ENCODE data around the gene TBXAS1.
"Not testable (repeated sequence)": the region's sequence is repeated elsewhere in the genome, so short reads cannot be mapped to it uniquely, and the experiment has no call there.

Gene TBXAS1

DNA sequence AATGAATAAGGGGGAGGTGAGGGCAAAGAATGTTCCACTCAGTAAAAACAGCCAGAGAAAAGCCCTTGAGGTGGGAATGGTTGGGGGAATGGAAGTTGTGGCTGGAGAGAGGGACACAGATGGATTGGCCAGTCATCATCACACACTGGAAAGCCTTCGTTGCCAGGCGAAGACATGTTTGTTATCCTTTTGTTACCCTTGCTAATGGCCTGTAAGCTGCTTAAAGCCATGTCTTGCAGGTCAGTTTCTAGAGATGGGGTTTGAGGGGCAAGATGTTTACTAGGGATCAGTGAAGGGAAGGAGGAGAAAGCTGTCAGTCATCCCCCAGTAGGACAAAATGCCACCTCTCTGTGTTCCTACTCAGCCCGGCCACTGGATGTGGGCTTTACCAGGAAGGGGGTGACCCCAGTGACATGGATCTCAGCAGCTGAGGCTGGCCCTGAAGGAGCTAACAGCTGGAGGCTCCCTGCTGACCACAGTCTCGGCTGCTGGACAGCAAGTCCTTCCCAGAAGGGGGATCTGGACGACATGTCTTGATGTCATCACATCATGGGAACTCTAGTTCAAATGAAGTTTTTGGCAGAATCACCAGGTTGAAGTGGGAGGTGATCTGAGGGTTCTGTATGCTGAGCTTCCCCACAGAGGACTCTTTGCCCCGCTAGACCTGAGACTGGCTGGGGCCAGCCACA, 66.2 kb downstream of the TBXAS1 start:
- DNase-seq: no peak

DNA sequence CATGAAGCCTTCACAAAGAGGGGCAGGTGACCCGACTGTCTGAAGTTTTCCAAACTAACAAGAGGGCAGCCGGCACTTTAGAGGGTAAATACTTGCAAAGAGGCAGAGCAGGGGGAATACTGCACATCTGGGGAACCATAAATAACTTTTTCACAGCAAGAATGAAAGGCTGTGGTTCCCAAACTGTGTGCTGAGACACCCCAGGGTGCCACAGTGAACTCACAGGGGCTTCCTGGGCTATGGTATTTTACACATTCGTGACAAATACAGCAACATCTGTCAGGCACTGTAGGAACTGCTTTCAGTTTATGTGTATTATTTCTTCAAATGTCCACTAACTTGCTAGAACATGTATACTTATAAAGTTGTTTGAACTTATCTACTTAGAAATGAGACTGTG, 67.2 kb downstream of the TBXAS1 start:
- DNase-seq: no peak

DNA sequence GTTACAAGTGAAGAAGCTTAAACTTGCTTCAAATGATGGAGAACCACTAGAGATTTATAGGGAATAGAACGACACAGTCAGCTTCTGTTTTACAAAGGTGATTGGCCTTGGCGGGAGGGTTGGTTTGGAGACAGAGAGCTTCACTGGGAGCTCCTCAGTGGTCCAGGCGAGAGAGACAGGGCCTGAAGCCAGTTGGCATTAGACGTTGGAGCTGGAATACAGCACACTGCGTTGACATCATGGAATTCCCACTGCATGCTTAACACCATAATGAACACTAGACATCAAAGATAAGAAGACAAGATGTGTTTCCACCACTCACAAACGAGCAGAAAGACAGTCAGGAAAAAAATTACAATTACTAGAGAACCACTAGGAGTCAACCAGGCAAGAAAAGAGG, 67.8 kb downstream of the TBXAS1 start:
- no peak for DNase-seq

DNA sequence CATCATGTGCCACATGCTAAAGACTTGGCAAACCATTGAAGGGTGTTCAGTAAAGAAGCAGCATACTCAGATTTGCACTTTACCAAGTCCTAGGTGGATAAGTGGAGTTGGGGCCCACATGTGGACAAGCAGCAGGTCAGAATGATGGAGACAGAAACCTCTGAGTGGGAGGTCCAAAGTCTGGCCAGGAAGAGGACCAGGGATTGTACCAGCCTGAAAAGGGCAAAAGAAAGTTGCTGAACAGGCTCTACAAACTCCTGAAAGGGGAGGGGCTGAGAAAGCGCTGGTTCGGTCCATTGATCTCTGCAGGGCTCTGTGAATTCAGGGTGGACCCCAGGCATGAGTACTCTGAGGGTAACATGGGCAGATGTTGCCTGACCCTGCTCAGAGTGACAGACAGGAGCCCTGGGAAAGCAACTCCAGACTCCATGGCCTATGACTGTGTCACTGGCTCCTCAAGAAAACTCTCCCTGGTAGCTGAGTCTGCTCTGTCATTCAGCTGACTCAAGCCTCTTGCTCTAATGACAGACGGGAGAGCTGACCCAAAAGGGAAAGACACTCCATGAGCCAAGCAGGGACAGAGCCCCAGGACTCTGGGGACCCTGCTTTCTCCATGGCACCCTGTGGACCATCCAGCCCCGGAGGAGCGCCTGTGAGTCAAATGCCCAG, 68.5 kb downstream of the TBXAS1 start:
- no peak for DNase-seq

DNA sequence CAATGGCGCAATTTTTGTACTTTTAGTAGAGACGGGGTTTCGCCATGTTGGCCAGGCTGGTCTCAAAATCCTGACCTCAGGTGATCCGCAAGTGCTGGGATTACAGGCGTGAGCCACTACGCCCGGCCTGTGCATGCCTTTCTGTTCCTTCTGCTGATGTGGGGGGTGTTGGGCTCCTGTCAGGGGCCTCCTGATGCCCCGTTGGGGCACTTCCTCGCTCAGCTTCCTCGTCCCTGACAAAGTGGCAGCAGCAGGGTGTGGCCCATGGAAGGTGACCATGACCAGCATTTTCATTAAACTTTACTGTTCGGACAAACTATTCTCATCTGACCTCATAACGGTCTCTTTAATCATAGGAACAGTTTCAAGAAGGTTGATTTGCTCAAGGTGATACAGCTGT, 69.4 kb downstream of the TBXAS1 start:
- DNase-seq: no peak

DNA sequence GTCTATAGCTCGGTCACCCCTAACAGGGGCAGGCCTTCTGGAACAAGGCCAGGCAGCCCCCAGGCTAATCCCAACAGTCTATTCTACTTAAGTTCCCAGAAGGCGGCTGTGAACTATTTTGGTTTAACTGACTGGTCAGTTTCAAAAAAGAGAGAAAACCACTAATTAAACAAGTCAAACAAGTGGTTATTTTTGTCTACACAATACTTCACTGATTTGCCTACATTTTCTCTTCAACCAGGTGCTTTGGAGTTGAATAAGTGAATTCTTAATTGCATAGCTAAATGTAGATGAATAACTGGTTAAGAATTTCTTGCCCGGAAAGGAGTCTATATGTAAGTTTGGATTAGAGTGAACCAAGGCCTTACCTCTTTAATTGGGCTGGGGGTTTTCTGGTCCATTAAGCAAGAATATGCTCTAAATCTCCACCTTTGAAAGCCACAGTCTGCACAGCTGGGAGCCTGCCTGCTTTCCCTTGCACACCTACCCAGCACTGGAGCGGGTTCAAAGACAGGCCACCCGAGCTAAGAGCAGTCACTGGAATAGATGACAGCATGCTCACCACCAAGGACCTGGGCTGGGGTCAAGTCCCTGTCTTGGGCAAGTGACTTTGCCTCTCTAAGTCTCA, 70.4 kb downstream of the TBXAS1 start:
- DNase-seq: no peak

DNA sequence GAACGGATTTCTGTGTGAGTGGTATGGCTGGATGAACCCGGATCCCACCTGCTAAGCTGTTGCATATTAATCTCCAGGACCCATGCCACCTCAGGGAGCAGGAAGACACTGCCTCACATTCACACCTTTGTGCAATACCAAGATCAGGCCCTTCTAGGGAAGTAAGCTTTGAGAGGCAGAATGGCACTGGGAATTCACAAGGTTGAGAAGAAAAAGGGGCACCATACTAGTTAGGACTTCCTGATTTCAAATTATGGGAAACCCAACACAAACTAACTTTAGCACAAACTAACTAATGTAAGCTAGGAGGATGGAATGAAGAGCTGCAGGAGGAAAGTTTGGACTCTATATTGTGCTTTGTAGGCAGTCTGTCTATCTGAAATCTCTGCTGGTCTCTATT, 71.3 kb downstream of the TBXAS1 start:
- no peak for DNase-seq

DNA sequence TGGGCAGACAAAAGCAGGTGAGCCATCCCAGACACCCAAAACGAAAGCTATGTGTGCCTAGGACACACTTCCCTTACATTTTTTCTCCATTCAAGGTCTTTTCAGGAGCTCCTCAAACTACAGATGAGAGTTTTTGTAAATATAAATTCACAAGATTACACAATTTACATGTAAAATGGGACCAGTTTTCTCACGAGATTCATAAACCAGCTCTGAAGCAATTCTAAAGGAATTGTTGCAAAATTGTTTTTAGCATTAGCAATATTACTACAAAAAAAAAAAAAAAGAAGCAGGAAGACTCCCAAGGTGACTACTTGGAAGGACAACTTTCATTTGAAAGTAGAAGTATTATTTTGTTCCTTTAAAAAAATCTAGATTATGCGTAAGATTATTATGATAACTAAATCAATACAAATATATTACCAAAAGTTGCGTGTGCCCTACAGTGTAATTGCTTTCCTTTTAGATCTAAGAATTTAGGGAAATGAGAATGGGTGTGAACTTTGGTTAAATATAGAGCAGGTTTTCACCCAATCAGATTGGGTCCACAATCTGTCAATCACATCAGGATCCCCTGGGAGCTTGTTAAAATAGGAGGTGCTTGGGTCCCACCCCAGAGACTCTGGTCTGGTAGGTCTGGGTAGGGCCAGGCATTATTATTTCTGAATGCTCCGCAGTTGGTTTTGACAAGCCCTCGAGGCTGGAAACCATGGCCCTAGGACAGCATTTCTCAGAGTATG, 72.2 kb downstream of the TBXAS1 start:
- DNase-seq: no peak

DNA sequence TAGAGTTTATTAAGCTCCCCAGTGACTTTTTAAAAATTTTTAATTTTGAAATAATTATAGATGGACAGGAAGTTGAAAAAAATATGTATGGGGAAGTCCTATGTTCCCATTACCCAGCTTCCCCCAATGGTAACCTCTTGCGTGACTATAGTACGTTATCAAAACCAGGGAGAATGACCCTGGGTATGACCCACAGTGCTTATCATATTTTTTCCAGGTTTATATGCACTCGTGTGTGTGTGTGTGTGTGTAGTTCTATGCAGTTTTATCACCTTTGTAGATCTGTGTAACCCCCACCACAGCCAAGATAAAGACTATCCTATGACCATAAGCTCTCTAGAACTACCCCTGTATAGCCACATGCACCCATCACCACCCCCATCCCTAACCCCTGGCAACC, 72.8 kb downstream of the TBXAS1 start:
- DNase-seq: no peak

DNA sequence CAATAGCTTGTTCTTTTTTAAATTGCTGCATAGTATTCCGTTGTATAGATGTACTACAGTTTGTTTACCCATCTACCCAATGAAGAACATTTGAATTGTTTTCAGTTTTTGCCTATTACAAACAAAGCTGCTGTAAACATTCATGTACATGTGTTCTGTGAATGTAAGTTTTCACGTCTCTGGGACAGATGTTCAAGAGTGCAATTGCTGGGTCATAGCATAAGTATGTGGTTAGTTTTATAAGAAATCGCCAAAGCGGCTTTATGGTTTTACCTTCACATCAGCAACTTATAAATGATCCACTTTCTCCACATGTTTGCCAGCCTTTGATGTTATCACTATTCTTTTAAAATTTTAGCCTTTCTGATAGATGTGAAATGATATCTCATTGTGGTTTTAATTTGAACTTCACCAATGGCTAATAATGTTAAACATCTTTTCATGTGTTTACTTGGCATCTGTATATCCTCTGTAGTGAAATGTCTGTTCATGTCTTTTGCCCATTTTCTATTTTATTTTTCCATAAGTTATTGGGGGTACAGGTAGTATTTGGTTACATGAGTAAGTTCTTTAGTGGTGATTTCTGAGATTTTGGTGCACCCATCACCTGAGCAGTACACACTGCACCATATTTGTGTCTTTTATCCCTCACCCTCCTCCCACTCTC, 73.5 kb downstream of the TBXAS1 start:
- no peak for DNase-seq

DNA sequence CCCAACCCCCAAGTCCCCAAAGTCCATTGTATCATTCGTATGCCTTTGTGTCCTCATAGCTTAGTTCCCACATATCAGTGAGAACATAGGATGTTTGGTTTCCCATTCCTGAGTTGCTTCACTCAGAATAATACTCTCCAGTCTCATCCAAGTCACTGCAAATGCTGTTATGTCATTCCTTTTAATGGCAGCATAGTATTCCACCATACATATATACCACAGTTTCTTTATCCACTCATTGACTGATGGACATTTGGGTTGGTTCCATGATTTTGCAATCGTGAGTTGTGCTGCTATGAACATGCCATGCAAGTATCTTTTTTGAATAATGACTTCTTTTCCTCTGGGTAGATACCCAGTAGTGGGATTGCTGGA, 74.0 kb downstream of the TBXAS1 start:
- not testable (repeated sequence) for DNase-seq

DNA sequence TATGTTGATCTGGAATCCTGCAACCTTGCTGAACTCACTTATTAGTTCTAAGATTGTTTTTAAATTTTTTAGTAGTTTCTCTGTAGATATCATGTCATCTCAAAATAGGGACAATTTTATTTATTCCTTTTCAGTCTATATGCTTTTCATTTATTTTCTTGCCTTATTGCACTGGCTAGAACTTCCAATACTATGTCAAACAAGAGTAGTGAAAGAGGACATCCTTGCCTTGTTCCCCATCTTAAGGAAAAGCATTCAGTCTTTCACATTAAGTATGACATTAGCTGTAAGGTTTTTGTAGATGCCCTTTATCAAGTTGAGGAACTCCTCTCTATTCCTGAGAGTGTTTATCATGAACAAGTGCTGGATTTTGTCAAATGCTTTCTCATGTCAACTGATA, 77.8 kb downstream of the TBXAS1 start:
- DNase-seq: no peak

DNA sequence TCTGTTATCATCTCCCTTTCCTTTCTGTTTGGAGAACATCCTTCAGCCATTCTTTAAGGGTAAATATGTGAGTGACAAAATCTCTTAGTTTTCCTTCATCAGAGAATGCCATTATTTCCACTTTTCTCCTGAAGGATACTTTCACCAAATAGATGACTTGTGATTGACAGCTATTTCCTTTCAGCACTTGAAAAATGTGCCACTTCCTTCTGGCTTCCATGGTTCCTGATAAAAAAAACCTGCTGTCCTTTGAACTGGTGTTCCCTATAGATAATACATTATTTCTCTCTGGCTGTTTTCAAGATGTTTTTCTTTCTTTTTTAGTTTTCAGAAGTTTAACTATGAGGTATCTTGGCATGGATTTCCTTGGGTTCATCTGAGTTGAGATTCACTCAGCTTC, 79.7 kb downstream of the TBXAS1 start:
- no peak for DNase-seq

DNA sequence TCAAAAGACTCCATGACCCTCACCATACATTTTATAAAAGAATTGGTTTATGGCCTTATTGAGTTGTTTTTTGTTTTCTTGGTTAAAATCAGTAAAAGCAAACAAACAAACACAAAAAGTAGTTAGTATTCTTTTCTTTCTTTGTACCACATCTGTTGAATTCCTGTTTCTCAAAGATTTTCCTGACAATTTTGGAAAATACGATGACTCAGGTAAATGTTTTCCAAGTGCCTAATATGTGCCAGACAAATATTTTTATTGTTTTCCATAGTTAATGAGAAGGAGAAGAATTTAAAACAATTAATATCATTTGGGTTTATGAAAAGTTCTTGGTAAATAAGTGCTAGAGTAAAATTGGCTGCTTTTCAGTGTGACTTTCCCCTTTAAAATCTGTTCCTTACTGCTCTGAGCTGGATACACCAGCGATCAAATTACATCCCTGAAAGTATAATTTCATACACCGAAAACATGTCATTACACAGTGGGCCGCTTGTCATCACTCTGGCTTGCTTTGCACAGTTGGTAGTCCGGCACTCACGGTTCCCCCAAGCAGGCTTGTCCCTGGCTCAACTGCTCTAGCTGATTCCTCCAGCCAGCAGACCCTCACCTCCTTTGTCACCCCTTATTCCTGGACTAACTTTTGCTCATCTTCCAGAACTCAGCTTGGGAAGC, 80.5 kb downstream of the TBXAS1 start:
- DNase-seq: no peak

DNA sequence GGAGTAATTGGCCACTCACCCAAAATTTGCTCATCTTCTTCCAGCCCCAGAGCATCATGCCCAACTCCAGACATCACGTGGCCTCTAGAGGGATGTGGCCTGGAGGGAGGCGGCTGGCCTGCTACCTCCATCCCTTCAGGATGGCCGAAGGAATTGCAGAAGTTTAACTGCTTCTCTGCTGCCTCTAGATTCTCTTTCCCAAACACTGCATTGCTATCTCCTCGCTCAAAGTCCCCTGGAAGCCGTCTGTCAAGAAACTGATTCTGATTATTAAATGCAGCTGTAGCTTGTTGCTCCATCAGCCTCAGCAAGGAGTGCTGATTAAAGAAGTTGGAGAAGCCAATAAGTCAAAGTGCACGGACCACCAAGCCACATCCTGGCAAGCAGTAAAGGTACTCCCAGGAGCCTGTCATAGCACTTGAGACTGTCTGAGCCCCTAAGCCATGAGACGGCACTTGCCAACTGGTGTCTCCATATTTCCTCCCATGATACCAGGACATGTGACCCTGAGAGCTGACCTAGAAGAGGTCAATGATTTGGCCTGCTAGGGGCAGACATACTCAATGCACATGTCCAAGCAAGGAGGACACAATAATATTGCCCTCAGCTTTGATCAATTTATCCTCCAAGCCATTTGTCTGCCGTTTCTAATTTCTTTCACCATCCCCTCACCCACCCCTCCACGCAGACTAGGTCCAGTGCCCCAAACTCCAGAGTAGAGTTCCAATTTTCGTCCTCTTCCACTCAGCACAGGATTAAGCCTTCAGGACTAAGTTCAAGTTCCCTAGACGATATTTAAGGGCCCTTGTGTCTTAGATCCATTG, 84.2 kb downstream of the TBXAS1 start:
- no peak for DNase-seq

DNA sequence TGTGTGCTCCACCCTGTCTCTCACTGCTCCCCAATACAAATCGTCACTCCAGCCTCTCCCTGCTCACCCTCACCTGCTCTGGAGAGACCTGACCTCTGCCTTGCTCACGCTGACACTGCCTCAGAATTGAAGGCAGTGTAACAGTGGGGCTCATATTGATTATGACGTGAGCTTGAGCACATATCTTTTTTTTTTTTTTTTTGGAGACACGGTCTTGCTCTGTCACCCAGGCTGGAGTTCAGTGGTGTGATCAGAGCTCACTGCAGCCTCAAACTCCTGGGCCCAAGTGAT, 84.7 kb downstream of the TBXAS1 start:
- no peak for DNase-seq

DNA sequence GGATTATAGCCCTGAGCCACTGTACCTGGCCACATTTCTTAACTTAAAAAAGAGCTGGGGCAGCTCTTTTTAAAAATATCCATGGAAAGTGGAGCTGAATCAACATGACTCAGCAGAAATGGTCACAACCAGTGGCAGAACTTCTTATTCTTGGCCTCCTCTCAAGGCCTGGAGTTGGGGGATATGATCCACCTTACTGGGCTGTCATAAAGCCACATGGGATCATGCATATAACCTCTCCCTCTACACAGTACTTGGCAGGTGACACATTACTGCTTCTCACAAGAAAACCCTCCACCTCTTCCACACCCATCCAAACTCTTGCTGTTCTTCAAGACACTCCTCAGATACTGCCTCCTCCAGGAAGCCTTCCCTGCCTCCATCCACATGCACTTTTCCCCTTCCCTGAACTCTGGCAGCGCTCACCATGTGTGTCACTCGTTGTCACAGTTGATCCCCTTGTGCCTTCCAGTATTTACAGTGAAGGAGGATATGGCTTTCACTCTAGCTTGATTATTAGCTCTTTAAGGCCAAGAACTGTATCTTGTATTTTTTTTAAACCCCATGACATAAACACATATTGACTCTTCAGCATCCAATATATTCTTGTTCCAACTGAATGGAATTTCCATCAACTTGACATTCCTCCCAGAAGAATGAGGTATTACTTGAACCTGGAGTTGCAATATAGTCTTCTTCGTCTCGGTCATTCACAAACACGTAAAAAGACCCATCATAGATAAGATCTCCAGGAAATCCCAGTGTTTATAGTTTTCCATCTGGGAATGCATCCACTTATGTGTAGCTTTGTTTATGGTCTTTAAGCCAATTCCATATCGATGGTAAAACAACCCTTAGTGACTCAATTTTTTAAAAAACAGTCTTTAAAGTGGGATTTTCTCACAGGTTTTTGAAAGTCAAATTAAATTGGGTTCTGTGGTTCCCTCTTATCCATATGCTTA, 85.5 kb downstream of the TBXAS1 start:
- no peak for DNase-seq

DNA sequence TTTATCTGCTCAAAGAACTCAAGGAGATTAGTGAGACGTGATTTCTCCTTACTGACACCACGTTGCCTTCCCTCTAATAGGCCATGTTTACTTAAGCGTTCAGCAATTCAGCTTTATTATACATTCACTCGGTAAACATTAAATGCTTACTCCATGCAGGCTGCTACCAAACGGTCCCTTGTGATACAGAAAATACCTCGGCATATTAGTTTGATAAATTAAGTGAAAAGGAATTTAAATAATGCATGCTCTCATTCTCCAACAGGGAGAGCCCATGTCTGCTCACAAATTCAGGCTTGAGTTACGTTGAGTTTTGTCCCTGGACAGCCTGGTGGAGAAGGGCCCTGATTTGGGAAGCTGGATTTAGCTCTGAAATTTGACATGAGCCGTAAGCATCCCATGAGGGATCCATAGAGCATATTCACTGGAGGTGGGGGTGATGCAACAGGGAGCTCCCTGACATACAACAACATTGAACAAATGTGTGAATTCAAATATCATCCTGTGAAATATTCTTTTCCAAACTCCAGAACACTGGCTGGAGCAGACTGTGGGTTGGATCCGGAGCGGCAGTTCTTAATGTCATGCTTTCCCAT, 86.3 kb downstream of the TBXAS1 start:
- no peak for DNase-seq

DNA sequence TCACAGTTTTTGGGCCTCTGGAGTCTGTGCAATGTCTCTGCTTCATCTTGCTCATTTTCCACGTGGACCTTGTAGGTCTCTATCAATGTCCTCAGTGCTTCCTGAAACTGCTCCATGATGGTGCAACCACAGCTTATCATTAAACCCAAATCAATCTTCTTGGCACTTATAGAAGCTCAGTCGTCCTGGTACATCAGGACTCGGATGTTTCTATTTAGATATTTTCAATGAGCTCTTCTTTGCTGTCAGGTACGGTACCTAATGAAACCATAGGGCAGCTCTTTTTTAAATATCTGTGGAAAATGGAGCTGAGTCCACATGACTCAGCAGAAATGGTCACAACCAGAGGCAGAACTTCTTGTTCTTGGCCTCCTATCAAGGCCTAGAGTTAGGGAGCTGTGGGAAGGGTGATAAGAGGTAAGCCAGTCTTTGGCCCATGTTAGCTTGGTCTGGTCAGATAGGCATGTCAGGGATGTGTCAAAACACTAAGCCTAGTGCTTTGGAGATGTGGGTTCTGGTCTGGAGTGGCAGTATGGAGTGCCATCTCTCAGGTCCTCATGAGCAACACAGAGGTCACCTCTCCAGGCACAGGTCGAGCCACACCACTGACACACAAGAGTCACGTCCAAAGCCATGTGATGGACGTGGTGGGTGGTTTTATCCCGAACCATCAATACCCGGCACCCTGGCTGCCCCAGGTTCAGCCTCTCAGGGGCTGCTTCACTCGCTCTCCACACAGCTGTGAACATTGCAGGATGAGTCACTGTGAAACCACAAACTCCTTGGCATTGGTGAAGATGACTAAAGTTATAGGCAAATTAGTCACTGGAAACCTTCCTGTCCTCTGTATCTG, 87.0 kb downstream of the TBXAS1 start:
- DNase-seq: no peak
